Measurements from ENCODE around the gene GSE1. TPM values are rescaled to one million over a fixed set of nuclear protein-coding genes. Genes with fewer than 3 reads are reported as not detected.
A peak's percentile ranks its signal among the peaks of the same experiment; 100 is the strongest.

Gene GSE1
- total and polyA plus RNA-seq, 7 experiments from 2014 or later, result 0.18 to 69.2 (median 11.3) TPM

DNA sequence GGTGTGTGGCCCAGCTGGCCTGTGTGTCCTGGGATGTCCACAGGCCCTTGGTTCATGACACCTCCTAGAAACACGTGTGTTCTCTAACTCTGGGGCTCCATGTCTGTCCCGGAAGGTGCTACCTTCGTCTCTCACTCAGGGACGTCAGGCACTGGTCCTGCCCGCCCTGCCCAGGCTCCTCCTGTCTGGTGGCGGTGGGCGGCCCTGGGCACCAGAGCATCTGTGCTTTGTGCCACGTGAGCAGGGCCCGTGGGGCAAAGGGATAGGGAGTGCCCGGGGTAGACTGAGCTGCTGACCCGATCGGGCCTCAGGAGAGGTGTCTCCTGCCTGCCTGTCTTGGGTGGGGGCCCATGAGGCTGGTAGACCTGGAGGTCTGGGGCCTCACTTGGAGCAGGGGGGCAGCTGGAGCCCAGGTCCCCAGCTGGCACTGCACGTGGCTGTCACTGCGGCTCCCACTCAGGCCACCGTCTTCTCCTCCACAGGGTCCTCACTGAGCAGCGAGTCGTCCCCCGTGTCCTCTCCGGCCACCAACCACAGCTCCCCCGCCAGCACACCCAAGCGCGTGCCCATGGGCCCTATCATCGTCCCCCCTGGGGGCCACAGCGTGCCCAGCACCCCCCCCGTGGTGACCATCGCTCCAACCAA lies 35.1 kb downstream of the GSE1 start:
- DNase-seq (no peak), ATAC-seq (no peak)
- Mint-ChIP-seq H3K27ac (no peak overlapping the region), H3K36me3 (peaks cover 0 to 3% (median 0%) of the 10 kb centered on the region in 5 donors), H3K4me1 (peaks cover 0 to 17% (median 9%) of the 10 kb centered on the region in 7 donors), H3K9me3 (no peaks in the 10 kb centered on the region), H3K4me3 (no peak overlapping the region), H3K27me3 (no peaks in the 10 kb centered on the region)
- CTCF ChIA-PET, result no interaction called here
- intact Hi-C loops (cut with micrococcal nuclease), result no loop called here
- Histone ChIP-seq H3K27ac (ENCODE audit: low read depth, low read length) (no peak overlapping the region), H3K4me1 (ENCODE audit: control insufficient read depth in 2 of 2, insufficient read depth in 2 of 2, low read length in 2 of 2) (no peaks in the 10 kb centered on the region), H3K36me3 (ENCODE audit: control insufficient read depth in 2 of 3, insufficient read depth in 3 of 3, low read length in 3 of 3) (no peaks in the 10 kb centered on the region), H3K27me3 (ENCODE audit: control insufficient read depth in 2 of 2, insufficient read depth in 2 of 2, low read length in 2 of 2) (no peaks in the 10 kb centered on the region), H3K9me3 (ENCODE audit: control insufficient read depth in 2 of 3, low read length in 3 of 3) (no peaks in the 10 kb centered on the region), H3K4me3 (ENCODE audit: low read length) (no peak overlapping the region)
- POLR2A ChIA-PET, result no interaction called here

DNA sequence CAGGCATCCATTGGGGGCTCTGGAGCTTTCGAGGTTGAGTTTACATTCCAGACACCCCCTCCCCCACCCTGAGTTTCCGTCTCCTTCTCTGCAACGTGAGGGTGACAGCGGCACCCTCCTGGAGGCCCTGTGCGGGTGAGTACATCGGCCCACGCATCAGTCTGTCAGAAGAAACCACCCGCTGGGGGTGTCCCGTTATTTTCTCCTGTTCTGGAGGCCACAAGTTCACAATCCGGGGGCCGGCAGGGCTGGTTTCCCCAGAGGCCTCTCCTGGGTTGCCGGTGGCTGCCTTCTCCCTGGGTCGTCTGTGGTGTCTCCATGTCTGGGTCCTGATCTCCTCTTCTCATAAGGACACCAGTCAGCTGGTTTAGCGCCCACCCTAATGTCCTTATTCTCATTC lies 35.7 kb downstream of the GSE1 start:
- DNase-seq, result no peak
- peaks cover 0 to 15% (median 9%) of the 10 kb centered on the region in 7 donors for H3K4me1 Mint-ChIP-seq
- H3K27me3 ChIP-seq (ENCODE audit: control insufficient read depth in 2 of 2, insufficient read depth in 2 of 2, low read length in 2 of 2), result no peaks in the 10 kb centered on the region
- POLR2A ChIA-PET, result no interaction called here
- ATAC-seq, result no peak
- no peak overlapping the region for H3K27ac ChIP-seq (ENCODE audit: low read depth, low read length)
- peaks cover 0 to 3% (median 0%) of the 10 kb centered on the region in 5 donors for H3K36me3 Mint-ChIP-seq
- no peaks in the 10 kb centered on the region for H3K36me3 ChIP-seq (ENCODE audit: control insufficient read depth in 2 of 3, insufficient read depth in 3 of 3, low read length in 3 of 3)
- no peaks in the 10 kb centered on the region for H3K9me3 ChIP-seq (ENCODE audit: control insufficient read depth in 2 of 3, low read length in 3 of 3)
- no peak overlapping the region for H3K4me3 ChIP-seq (ENCODE audit: low read length)
- no peak overlapping the region for H3K4me3 Mint-ChIP-seq
- no peaks in the 10 kb centered on the region for H3K9me3 Mint-ChIP-seq
- H3K4me1 ChIP-seq (ENCODE audit: control insufficient read depth in 2 of 2, insufficient read depth in 2 of 2, low read length in 2 of 2), result no peaks in the 10 kb centered on the region
- H3K27me3 Mint-ChIP-seq, result no peaks in the 10 kb centered on the region
- no peak overlapping the region for H3K27ac Mint-ChIP-seq
- CTCF ChIA-PET, result no interaction called here
- intact Hi-C loops (cut with micrococcal nuclease), result no loop called here

DNA sequence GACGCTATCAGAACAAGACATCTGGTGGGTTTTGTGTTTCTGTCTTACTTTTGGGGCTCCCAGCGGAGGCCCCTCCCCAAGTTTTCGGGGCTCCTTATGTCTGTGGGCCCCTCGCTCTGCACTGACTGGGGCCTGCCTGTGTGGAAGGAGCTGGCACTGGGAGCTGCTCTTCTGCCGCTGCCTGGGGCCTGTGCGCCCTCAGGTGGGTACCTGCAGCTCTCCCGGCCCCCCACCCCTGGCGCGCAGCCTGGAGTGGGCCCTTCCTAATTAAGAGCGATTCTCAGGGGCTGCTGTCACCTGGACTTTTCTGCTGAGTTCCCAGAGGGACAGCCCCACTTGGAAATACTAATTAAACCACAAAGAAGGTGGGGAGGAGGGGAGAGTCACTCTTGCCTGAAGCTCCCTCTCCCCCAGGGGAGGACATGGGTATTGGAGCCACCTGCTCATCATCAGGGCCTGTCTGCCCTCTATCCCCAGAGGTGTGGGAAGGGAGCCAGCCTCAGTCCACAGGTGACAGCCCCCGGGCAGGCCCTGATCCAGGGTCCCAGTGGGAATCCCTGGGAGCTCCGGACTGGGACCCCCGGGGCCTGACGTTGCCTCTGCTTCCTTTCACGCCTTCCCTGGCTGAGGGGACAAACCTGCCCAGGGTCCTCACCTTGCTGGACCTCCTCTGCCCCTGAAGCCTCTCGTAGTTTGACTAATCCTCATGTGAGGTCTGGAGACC lies 36.5 kb downstream of the GSE1 start:
- ATAC-seq (no peak), DNase-seq (no peak)
- peaks cover 0 to 4% (median 0%) of the 10 kb centered on the region in 3 experiments for H3K36me3 ChIP-seq (ENCODE audit: control insufficient read depth in 2 of 3, insufficient read depth in 3 of 3, low read length in 3 of 3)
- no peaks in the 10 kb centered on the region for H3K27me3 Mint-ChIP-seq
- no peaks in the 10 kb centered on the region for H3K4me1 ChIP-seq (ENCODE audit: control insufficient read depth in 2 of 2, insufficient read depth in 2 of 2, low read length in 2 of 2)
- H3K4me3 Mint-ChIP-seq, result no peak overlapping the region
- no peaks in the 10 kb centered on the region for H3K9me3 Mint-ChIP-seq
- H3K4me1 Mint-ChIP-seq, result peaks cover 0 to 10% (median 6%) of the 10 kb centered on the region in 7 donors
- H3K27ac Mint-ChIP-seq, result no peak overlapping the region
- H3K27ac ChIP-seq (ENCODE audit: low read depth, low read length), result no peak overlapping the region
- no peaks in the 10 kb centered on the region for H3K27me3 ChIP-seq (ENCODE audit: control insufficient read depth in 2 of 2, insufficient read depth in 2 of 2, low read length in 2 of 2)
- peaks cover 0 to 3% (median 0%) of the 10 kb centered on the region in 5 donors for H3K36me3 Mint-ChIP-seq
- no peak overlapping the region for H3K4me3 ChIP-seq (ENCODE audit: low read length)
- ChIA-PET POLR2A (no interaction called here), CTCF (no interaction called here)
- H3K9me3 ChIP-seq (ENCODE audit: control insufficient read depth in 2 of 3, low read length in 3 of 3), result no peaks in the 10 kb centered on the region
- intact Hi-C loops (cut with micrococcal nuclease), result no loop called here

GRCh38 chr16:85650135-85650843 lies 37.2 kb downstream of the GSE1 start:
- no peaks in the 10 kb centered on the region for H3K27me3 ChIP-seq (ENCODE audit: control insufficient read depth in 2 of 2, insufficient read depth in 2 of 2, low read length in 2 of 2)
- Mint-ChIP-seq H3K4me1 (peaks cover 0 to 9% (median under 1%) of the 10 kb centered on the region in 7 donors), H3K27me3 (no peaks in the 10 kb centered on the region), H3K27ac (no peak overlapping the region), H3K36me3 (peaks cover 0 to 3% (median 0%) of the 10 kb centered on the region in 5 donors), H3K9me3 (no peaks in the 10 kb centered on the region), H3K4me3 (no peak overlapping the region)
- no peak overlapping the region for H3K4me3 ChIP-seq (ENCODE audit: low read length)
- ATAC-seq (no peak), DNase-seq (no peak)
- no peak overlapping the region for H3K27ac ChIP-seq (ENCODE audit: low read depth, low read length)
- ChIA-PET POLR2A (no interaction called here), CTCF (no interaction called here)
- no peaks in the 10 kb centered on the region for H3K9me3 ChIP-seq (ENCODE audit: control insufficient read depth in 2 of 3, low read length in 3 of 3)
- H3K36me3 ChIP-seq (ENCODE audit: control insufficient read depth in 2 of 3, insufficient read depth in 3 of 3, low read length in 3 of 3), result peaks cover 0 to 11% (median 0%) of the 10 kb centered on the region in 3 experiments
- intact Hi-C loops (cut with micrococcal nuclease), result no loop called here
- H3K4me1 ChIP-seq (ENCODE audit: control insufficient read depth in 2 of 2, insufficient read depth in 2 of 2, low read length in 2 of 2), result no peaks in the 10 kb centered on the region

DNA sequence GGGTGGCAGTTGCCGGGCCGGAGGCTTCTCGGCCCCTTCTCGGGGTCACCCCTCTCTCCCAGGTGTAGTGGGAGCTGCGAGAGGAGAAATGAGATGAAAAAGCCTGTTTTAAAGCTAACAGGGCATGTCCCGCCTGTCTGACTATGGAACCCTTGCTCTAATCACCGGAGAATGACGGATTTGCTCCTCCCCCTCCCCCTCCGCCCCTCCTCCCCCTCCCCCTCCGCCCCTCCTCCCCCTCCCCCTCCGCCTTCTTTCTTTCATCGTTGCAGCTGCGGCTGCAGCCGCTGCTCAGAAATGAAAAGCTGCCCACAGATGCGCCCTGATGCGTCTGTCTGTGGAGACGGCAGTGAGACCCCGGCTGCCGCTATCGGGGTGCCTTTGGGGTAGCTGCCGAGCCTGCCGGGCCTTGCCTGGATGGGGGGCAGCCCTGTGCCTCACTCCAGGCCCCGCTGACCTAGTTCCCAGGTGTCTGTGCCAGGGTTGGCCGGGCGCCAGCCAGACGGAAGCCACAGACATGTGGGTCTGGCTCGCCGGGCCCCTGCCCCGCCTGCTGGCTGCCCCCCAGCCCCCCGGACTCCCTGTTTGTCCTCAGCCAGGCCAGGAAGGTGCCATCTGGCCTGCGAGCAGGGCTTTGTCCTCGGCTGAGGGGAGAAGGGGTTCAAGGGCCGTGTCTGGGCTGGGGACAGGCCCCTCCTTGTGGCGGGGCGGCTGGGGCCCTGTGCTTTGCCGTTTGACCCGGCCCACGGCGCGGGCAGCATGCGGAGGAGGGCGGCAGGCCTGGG lies 37.9 kb downstream of the GSE1 start:
- no peaks in the 10 kb centered on the region for H3K27me3 ChIP-seq (ENCODE audit: control insufficient read depth in 2 of 2, insufficient read depth in 2 of 2, low read length in 2 of 2)
- intact Hi-C loops (cut with micrococcal nuclease), result no loop called here
- ATAC-seq, result no peak
- H3K27ac ChIP-seq (ENCODE audit: low read depth, low read length), result no peak overlapping the region
- CTCF ChIA-PET, result no interaction called here
- Mint-ChIP-seq H3K9me3 (no peaks in the 10 kb centered on the region), H3K4me3 (peak overlapping the region in 1 of 10 donors; percentile 41), H3K4me1 (peaks cover 0 to 7% (median 0%) of the 10 kb centered on the region in 7 donors), H3K27me3 (no peaks in the 10 kb centered on the region), H3K36me3 (peaks cover 0 to 4% (median 0%) of the 10 kb centered on the region in 5 donors), H3K27ac (no peak overlapping the region)
- H3K4me1 ChIP-seq (ENCODE audit: control insufficient read depth in 2 of 2, insufficient read depth in 2 of 2, low read length in 2 of 2), result no peaks in the 10 kb centered on the region
- H3K4me3 ChIP-seq (ENCODE audit: low read length), result no peak overlapping the region
- POLR2A ChIA-PET, result no interaction called here
- DNase-seq, result no peak
- H3K9me3 ChIP-seq (ENCODE audit: control insufficient read depth in 2 of 3, low read length in 3 of 3), result no peaks in the 10 kb centered on the region
- H3K36me3 ChIP-seq (ENCODE audit: control insufficient read depth in 2 of 3, insufficient read depth in 3 of 3, low read length in 3 of 3), result peaks cover 0 to 16% (median 0%) of the 10 kb centered on the region in 3 experiments

GRCh38 chr16:85651629-85652430 lies 38.7 kb downstream of the GSE1 start:
- no peak overlapping the region for H3K27ac Mint-ChIP-seq
- DNase-seq (no peak), ATAC-seq (no peak)
- peaks cover 0 to 18% (median 0%) of the 10 kb centered on the region in 3 experiments for H3K36me3 ChIP-seq (ENCODE audit: control insufficient read depth in 2 of 3, insufficient read depth in 3 of 3, low read length in 3 of 3)
- H3K9me3 Mint-ChIP-seq, result no peaks in the 10 kb centered on the region
- H3K4me3 ChIP-seq (ENCODE audit: low read length), result no peak overlapping the region
- H3K27me3 Mint-ChIP-seq, result no peaks in the 10 kb centered on the region
- CTCF ChIA-PET, result no interaction called here
- POLR2A ChIA-PET, result interaction anchor here (0.6 kb wide), 1 partner anchor 23 kb away, joined by 3 read pairs; no protein-coding TSS in a partner anchor
- peaks cover 0 to 7% (median 0%) of the 10 kb centered on the region in 7 donors for H3K4me1 Mint-ChIP-seq
- H3K27ac ChIP-seq (ENCODE audit: low read depth, low read length), result no peak overlapping the region
- no peaks in the 10 kb centered on the region for H3K27me3 ChIP-seq (ENCODE audit: control insufficient read depth in 2 of 2, insufficient read depth in 2 of 2, low read length in 2 of 2)
- intact Hi-C loops (cut with micrococcal nuclease), result no loop called here
- H3K36me3 Mint-ChIP-seq, result peaks cover 0 to 9% (median 0%) of the 10 kb centered on the region in 5 donors
- no peaks in the 10 kb centered on the region for H3K4me1 ChIP-seq (ENCODE audit: control insufficient read depth in 2 of 2, insufficient read depth in 2 of 2, low read length in 2 of 2)
- no peak overlapping the region for H3K4me3 Mint-ChIP-seq
- H3K9me3 ChIP-seq (ENCODE audit: control insufficient read depth in 2 of 3, low read length in 3 of 3), result no peaks in the 10 kb centered on the region
